ENCODE measurements around the gene NPHS2.

- TF ChIP-seq CTCF (conservative IDR thresholded peaks at IDR 0.05), result no peak
- TF ChIP-seq EZH2 (IDR thresholded peaks at IDR 0.05; ENCODE audit: low read depth), result no peak
Observed at GRCh38 chr1:179590671-179591070, 14.9 kb upstream of the NPHS2 start.
